LNCaP clone FGC (cell line): ENCODE results near the gene MLLT1.
A peak's percentile ranks its signal among the peaks of the same experiment; 100 is the strongest.

Experiments
- DNase-seq: peaks from one replicate; pipeline ENCODE4 v3.0.0-alpha.2; 2011; ENCODE audit warnings: low read depth
- H3K4me3 ChIP-seq: 2 replicates; pipeline ENCODE4 v1.5.1; 2011; ENCODE audit warnings: mild to moderate bottlenecking, low read depth, low read length, control low read depth
- CTCF ChIP-seq: IDR thresholded peaks from 2 replicates; pipeline ENCODE4 v1.5.1; 2012; ENCODE audit warnings: mild to moderate bottlenecking; ENCODE audit not compliant: control insufficient read depth, insufficient read depth; ENCODE audit errors: extremely low read depth

The MLLT1 gene

GRCh38 chr19:6259312-6259861, 20.4 kb downstream of the MLLT1 start:
- H3K4me3 ChIP-seq, result peak overlapping the region; percentile 13; the same call in 1 of the 2 replicates
- TF ChIP-seq CTCF, result no peak
- DNase-seq, result peak; percentile 95

GRCh38 chr19:6258812-6259311, 20.9 kb downstream of the MLLT1 start:
- no peak for TF ChIP-seq CTCF
- H3K4me3 ChIP-seq, result 0 out of 2 replicates have a peak overlapping the region, but pooled peaks have one; percentile 5
- no peak for DNase-seq

- no peak for DNase-seq
- no peak overlapping the region for H3K4me3 ChIP-seq
- TF ChIP-seq CTCF, result no peak
These were observed 25.6 kb downstream of the MLLT1 start for GRCh38 chr19:6253954-6254733.

- DNase-seq, result no peak
- no peak overlapping the region for H3K4me3 ChIP-seq
- no peak for TF ChIP-seq CTCF
These were observed 27.7 kb downstream of the MLLT1 start for GRCh38 chr19:6252066-6252465.

- no peak for DNase-seq
- no peak overlapping the region for H3K4me3 ChIP-seq
- no peak for TF ChIP-seq CTCF
These were observed 28.9 kb downstream of the MLLT1 start for GRCh38 chr19:6250909-6251308.

GRCh38 chr19:6250024-6250615, 29.7 kb downstream of the MLLT1 start:
- H3K4me3 ChIP-seq, result no peak overlapping the region
- no peak for DNase-seq
- TF ChIP-seq CTCF, result no peak
